HG03521 (cell line): Measurements from ENCODE around the gene CFAP43.

Source experiments
- ATAC-seq: cut with Tn5 transposase; IDR thresholded peaks from one replicate; pipeline ENCODE4 v1.9.1; 2021; ENCODE audit warnings: mild to moderate bottlenecking, moderate library complexity; ENCODE audit not compliant: unreplicated experiment

CFAP43 gene

GRCh38 chr10:104144931-104145330 is 87.2 kb downstream of the CFAP43 start:
- no peak for ATAC-seq

GRCh38 chr10:104143829-104144228 is 88.3 kb downstream of the CFAP43 start:
- ATAC-seq: no peak

- ATAC-seq: no peak
Measured at GRCh38 chr10:104142081-104142480, 90.1 kb downstream of the CFAP43 start.

GRCh38 chr10:104139221-104139620 is 92.9 kb downstream of the CFAP43 start:
- ATAC-seq: no peak

GRCh38 chr10:104138131-104138530 is 94.0 kb downstream of the CFAP43 start:
- ATAC-seq: no peak

GRCh38 chr10:104130041-104130440 is 102.1 kb downstream of the CFAP43 start:
- ATAC-seq: no peak

- no peak for ATAC-seq
Measured at GRCh38 chr10:104128214-104128613, 104.0 kb downstream of the CFAP43 start.

GRCh38 chr10:104127411-104127810 is 104.8 kb downstream of the CFAP43 start:
- no peak for ATAC-seq

GRCh38 chr10:104123397-104123796 is 108.8 kb downstream of the CFAP43 start:
- no peak for ATAC-seq

- ATAC-seq: no peak
Measured at GRCh38 chr10:104122225-104123107, 109.7 kb downstream of the CFAP43 start.

GRCh38 chr10:104121485-104122224 is 110.5 kb downstream of the CFAP43 start, which contains the start of gene SFR1:
TSS of gene SFR1 (plus strand) at chr10:104122171. CDS start at chr10:104122184, 13 bp downstream.
- peak; percentile 87 for ATAC-seq

- peak; percentile 24 for ATAC-seq
Measured at GRCh38 chr10:104120903-104121484, 111.2 kb downstream of the CFAP43 start.

GRCh38 chr10:104120512-104120902 is 111.7 kb downstream of the CFAP43 start:
- ATAC-seq: no peak

GRCh38 chr10:104119996-104120395 is 112.2 kb downstream of the CFAP43 start:
- no peak for ATAC-seq

GRCh38 chr10:104117839-104118323 is 114.3 kb downstream of the CFAP43 start:
- no peak for ATAC-seq

- no peak for ATAC-seq
Measured at GRCh38 chr10:104113376-104113956, 118.7 kb downstream of the CFAP43 start.

GRCh38 chr10:104109908-104110662 is 122.1 kb downstream of the CFAP43 start:
- ATAC-seq: peak; percentile 46

- ATAC-seq: no peak
Measured at GRCh38 chr10:104104926-104105325, 127.2 kb downstream of the CFAP43 start.

GRCh38 chr10:104104418-104104817 is 127.7 kb downstream of the CFAP43 start:
- ATAC-seq: no peak

GRCh38 chr10:104103956-104104355 is 128.2 kb downstream of the CFAP43 start:
- ATAC-seq: no peak
